ENCODE data around the gene OR10A2.

DNA sequence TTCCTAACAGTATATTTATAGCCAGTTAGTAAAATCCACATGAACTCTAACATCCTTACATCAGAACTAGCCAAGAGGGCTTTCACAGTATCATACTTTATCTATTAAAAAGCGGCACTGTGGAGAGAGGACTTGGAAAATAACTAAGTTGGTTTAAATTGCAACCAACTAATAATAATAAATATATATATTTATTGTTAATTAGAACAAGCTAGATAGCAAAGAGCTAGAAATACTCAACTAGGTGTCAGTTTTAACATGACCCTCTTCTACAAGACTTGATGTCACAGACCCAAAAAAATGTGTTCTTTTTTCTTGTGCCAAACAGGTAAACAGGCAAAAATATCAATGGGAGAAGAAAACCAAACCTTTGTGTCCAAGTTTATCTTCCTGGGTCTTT lies 57.8 kb downstream of the OR10A2 start, which contains the start of gene OR2D3:
- TF ChIP-seq, protein P1, sequence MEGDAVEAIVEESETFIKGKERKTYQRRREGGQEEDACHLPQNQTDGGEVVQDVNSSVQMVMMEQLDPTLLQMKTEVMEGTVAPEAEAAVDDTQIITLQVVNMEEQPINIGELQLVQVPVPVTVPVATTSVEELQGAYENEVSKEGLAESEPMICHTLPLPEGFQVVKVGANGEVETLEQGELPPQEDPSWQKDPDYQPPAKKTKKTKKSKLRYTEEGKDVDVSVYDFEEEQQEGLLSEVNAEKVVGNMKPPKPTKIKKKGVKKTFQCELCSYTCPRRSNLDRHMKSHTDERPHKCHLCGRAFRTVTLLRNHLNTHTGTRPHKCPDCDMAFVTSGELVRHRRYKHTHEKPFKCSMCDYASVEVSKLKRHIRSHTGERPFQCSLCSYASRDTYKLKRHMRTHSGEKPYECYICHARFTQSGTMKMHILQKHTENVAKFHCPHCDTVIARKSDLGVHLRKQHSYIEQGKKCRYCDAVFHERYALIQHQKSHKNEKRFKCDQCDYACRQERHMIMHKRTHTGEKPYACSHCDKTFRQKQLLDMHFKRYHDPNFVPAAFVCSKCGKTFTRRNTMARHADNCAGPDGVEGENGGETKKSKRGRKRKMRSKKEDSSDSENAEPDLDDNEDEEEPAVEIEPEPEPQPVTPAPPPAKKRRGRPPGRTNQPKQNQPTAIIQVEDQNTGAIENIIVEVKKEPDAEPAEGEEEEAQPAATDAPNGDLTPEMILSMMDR (IDR thresholded peaks at IDR 0.05; ENCODE audit: low read depth, low read length): no peak
- TF ChIP-seq EZH2phosphoT487 (IDR thresholded peaks at IDR 0.05; ENCODE audit: low read depth): no peak

Measured in OCI-LY3 (cell line).